SK-N-SH (cell line): ENCODE data around the gene ARSH. TPM values are rescaled to one million over a fixed set of nuclear protein-coding genes. Genes with fewer than 3 reads are reported as not detected.

Experiments used
- CTCF ChIA-PET: fragments of 300-600, 350-600 bp; formaldehyde crosslinking; extraction: SDS; loops from one replicate; lab custom pipeline; 2021; lab: Yijun Ruan, JAX
- POLR2A ChIA-PET: fragments of 350-600 bp; sonication (Branson Sonifier 250); formaldehyde crosslinking; extraction: SDS; loops from one replicate; lab custom pipeline; 2020; ENCODE audit warnings: antibody characterized with exemption, inconsistent platforms; lab: Yijun Ruan, JAX
- DNase-seq: peaks from one replicate; pipeline ENCODE4 v3.0.0; 2012
- H2AFZ ChIP-seq: fragments of 200-600 bp; sonication (generic); 2 replicates; pipeline ENCODE4 v1.8.1; 2016; ENCODE audit warnings: antibody characterized with exemption, mild to moderate bottlenecking, low read depth
- H3F3A ChIP-seq: fragments of 200-600 bp; sonication (generic); replicated peaks from 2 replicates; pipeline ENCODE3; 2016; ENCODE audit warnings: antibody characterized with exemption, mild to moderate bottlenecking; ENCODE audit not compliant: insufficient read depth
- H3K27ac ChIP-seq, 2 experiments: fragments of 200-500 bp in 1 of 2; fragments of 200-600 bp in 1 of 2; sonication (Bioruptor generic) in 1 of 2; sonication (generic), shearing (Covaris generic) in 1 of 2; 2 replicates each; pipeline versions ENCODE4 v1.5.1 to v1.6.1; 2014 to 2016; ENCODE audit warnings: low read depth in 2 of 2, inconsistent platforms in 1 of 2, low read length in 1 of 2, mild to moderate bottlenecking in 1 of 2, mixed read lengths in 1 of 2
- H3K27me3 ChIP-seq: fragments of 200-600 bp; sonication (generic), shearing (Covaris generic); 2 replicates; pipeline ENCODE4 v1.6.1; 2016; ENCODE audit warnings: mixed run types; ENCODE audit not compliant: insufficient read depth
- H3K36me3 ChIP-seq, 2 experiments: fragments of 200-500 bp in 1 of 2; fragments of 200-600 bp in 1 of 2; sonication (Bioruptor generic) in 1 of 2; sonication (generic) in 1 of 2; replicated peaks in 1 of 2; 2 replicates each; pipeline versions ENCODE3 to v1.5.1; 2014 to 2016; ENCODE audit warnings: low read length in 1 of 2, mild to moderate bottlenecking in 1 of 2; ENCODE audit not compliant: insufficient read depth in 2 of 2, control insufficient read depth in 1 of 2
- H3K4me1 ChIP-seq, 2 experiments: fragments of 200-500 bp in 1 of 2; fragments of 200-600 bp in 1 of 2; sonication (Bioruptor generic) in 1 of 2; sonication (generic), shearing (Covaris generic) in 1 of 2; 2 replicates each; pipeline versions ENCODE4 v1.5.1 to v1.6.1; 2014 to 2016; ENCODE audit warnings: low read depth in 1 of 2, low read length in 1 of 2, mixed run types in 1 of 2; ENCODE audit not compliant: insufficient read depth in 2 of 2, control insufficient read depth in 1 of 2
- H3K4me2 ChIP-seq: fragments of 200-600 bp; sonication (generic), shearing (Covaris generic); 2 replicates; pipeline ENCODE4 v1.6.1; 2017; ENCODE audit warnings: mixed run types
- H3K4me3 ChIP-seq, 2 experiments: fragments of 200-500 bp in 1 of 2; fragments of 200-600 bp in 1 of 2; sonication (Bioruptor generic) in 1 of 2; sonication (generic), shearing (Covaris generic) in 1 of 2; 2 replicates each; pipeline versions ENCODE4 v1.5.1 to v1.8.1; 2014 to 2016; ENCODE audit warnings: low read depth in 2 of 2, inconsistent platforms in 1 of 2, low read length in 1 of 2, mild to moderate bottlenecking in 1 of 2, mixed read lengths in 1 of 2, moderate library complexity in 1 of 2
- H3K79me2 ChIP-seq: fragments of 200-600 bp; sonication (generic); 2 replicates; pipeline ENCODE4 v1.8.1; 2017; ENCODE audit warnings: mild to moderate bottlenecking; ENCODE audit not compliant: insufficient read depth
- H3K9ac ChIP-seq: fragments of 200-600 bp; sonication (generic); 2 replicates; pipeline ENCODE4 v1.6.1; 2017; ENCODE audit warnings: mixed run types
- H3K9me2 ChIP-seq: fragments of 200-600 bp; sonication (generic); 2 replicates; pipeline ENCODE4 v1.6.1; 2017; ENCODE audit warnings: mixed run types
- H3K9me3 ChIP-seq: fragments of 200-600 bp; sonication (generic); 2 replicates; pipeline ENCODE4 v1.6.1; 2017; ENCODE audit warnings: mixed run types, mild to moderate bottlenecking, moderate library complexity
- H4K20me1 ChIP-seq: fragments of 200-600 bp; sonication (generic); 2 replicates; pipeline ENCODE4 v1.6.1; 2017; ENCODE audit warnings: mild to moderate bottlenecking, mixed run types; ENCODE audit not compliant: insufficient read depth
- CHD2 ChIP-seq: fragments of 150-350 bp; IDR thresholded peaks from 2 replicates; pipeline ENCODE4 v1.6.1; 2018; ENCODE audit warnings: low read length; ENCODE audit not compliant: partially characterized antibody
- EP300 ChIP-seq, 2 experiments: IDR thresholded peaks; 2 replicates each; pipeline versions ENCODE4 v1.4.0 to v1.6.1; 2012; ENCODE audit warnings: borderline replicate concordance in 1 of 2, low read depth in 1 of 2, low read length in 1 of 2
- EZH2phosphoT487 ChIP-seq: fragments of 200-600 bp; sonication (generic); IDR thresholded peaks from 2 replicates; pipeline ENCODE4 v1.6.1; 2017; ENCODE audit warnings: low read depth, mixed run types, mild to moderate bottlenecking, antibody characterized with exemption, moderate library complexity, borderline replicate concordance
- FOXJ3 ChIP-seq: sonication (generic); formaldehyde crosslinking; IDR thresholded peaks from 2 replicates; pipeline ENCODE4 v1.5.1; 2020; ENCODE audit warnings: mild to moderate bottlenecking, missing genetic modification reagents
- FOXM1 ChIP-seq: IDR thresholded peaks from 2 replicates; pipeline ENCODE4 v1.4.0; 2012; ENCODE audit warnings: low read depth, mild to moderate bottlenecking
- GABPA ChIP-seq: IDR thresholded peaks from 2 replicates; pipeline ENCODE4 v1.4.0; 2012; ENCODE audit warnings: low read depth, mild to moderate bottlenecking
- GATA2 ChIP-seq: sonication (generic); formaldehyde crosslinking; IDR thresholded peaks from 2 replicates; pipeline ENCODE4 v1.5.0; 2020; ENCODE audit warnings: mild to moderate bottlenecking, missing genetic modification reagents
- IRF3 ChIP-seq: fragments of 150-350 bp; IDR thresholded peaks from 2 replicates; pipeline ENCODE4 v1.6.1; 2016; ENCODE audit warnings: mild to moderate bottlenecking, low read depth, low read length
- JUND ChIP-seq: IDR thresholded peaks from 2 replicates; pipeline ENCODE4 v1.4.0; 2012
- MEF2A ChIP-seq: IDR thresholded peaks from 2 replicates; pipeline ENCODE4 v1.4.0; 2012; ENCODE audit warnings: low read depth, borderline replicate concordance
- NRF1 ChIP-seq: IDR thresholded peaks from 2 replicates; pipeline ENCODE4 v1.6.1; 2012; ENCODE audit warnings: low read depth, mild to moderate bottlenecking, low read length
- RAD21 ChIP-seq: IDR thresholded peaks from 2 replicates; pipeline ENCODE4 v1.6.1; 2012; ENCODE audit warnings: mild to moderate bottlenecking, low read length
- RCOR1 ChIP-seq: fragments of 150-350 bp; IDR thresholded peaks from 2 replicates; pipeline ENCODE4 v1.6.1; 2017; ENCODE audit warnings: antibody characterized with exemption, low read length
- RFX5 ChIP-seq: IDR thresholded peaks from 2 replicates; pipeline ENCODE4 v1.6.1; 2012; ENCODE audit warnings: mild to moderate bottlenecking, improper control_type of control experiment, low read length
- RXRA ChIP-seq: IDR thresholded peaks from 2 replicates; pipeline ENCODE4 v1.4.0; 2012; ENCODE audit warnings: low read depth, mild to moderate bottlenecking, borderline replicate concordance
- SIN3A ChIP-seq: IDR thresholded peaks from 2 replicates; pipeline ENCODE4 v1.6.1; 2012; ENCODE audit warnings: low read depth, mild to moderate bottlenecking, low read length, moderate library complexity, borderline replicate concordance
- SMC3 ChIP-seq: IDR thresholded peaks from 2 replicates; pipeline ENCODE4 v1.6.1; 2012; ENCODE audit warnings: low read depth, low read length, improper control_type of control experiment
- TEAD4 ChIP-seq: IDR thresholded peaks from 2 replicates; pipeline ENCODE4 v1.4.0; 2012; ENCODE audit warnings: mild to moderate bottlenecking, borderline replicate concordance; ENCODE audit not compliant: insufficient read depth
- USF2 ChIP-seq: fragments of 150-350 bp; IDR thresholded peaks from 2 replicates; pipeline ENCODE4 v1.6.1; 2017; ENCODE audit warnings: antibody characterized with exemption, low read length, low read depth, borderline replicate concordance
- YY1 ChIP-seq: IDR thresholded peaks from 2 replicates; pipeline ENCODE4 v1.4.0; 2012; ENCODE audit warnings: low read depth, mild to moderate bottlenecking
- WGBS: methylation state at CpG from one replicate; pipeline ENCODE4 v1.1.6; 2017; ENCODE audit warnings: low lambda C conversion rate; 5-methylcytosine and 5-hydroxymethylcytosine counted together
- polyA plus RNA-seq, 3 experiments: library from polyadenylated mRNA; depleted of rRNA; stranded (reverse); fragments of >200 nt; gene quantifications; 2 replicates each; pipeline ENCODE4 v1.2.3, GENCODE V29; 2012
- TF ChIP-seq, protein P1 (sequence below): IDR thresholded peaks from 2 replicates; pipeline ENCODE4 v1.4.0; 2012; ENCODE audit warnings: low read depth, borderline replicate concordance

Gene ARSH
- polyA plus RNA-seq, 1 of the 3 experiments (the other 2 are of a cell fraction) = not detected

DNA sequence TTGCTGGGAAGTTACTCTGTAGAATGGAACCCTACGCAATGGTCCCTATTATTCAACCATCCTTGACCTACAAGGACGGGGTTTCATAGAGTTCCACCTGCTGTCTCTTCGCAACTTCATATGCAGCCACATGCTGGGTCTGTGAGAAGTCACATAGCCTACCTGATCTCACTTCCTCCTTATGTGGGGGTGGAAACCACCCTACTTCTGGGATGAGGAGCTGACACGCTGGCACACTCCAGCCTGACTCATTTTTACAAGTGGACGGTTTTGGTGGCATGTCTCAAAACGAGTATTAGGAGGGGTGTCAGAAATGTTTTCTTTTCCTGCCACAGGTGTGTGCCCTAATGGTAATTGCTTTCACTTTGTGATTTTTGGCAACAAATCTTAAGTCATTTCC lies 40.4 kb upstream of the ARSH start (continued):
- TF ChIP-seq NRF1 = no peak
- TF ChIP-seq YY1 = no peak
- no peak for TF ChIP-seq RFX5
- TF ChIP-seq GATA2 = no peak
- no peak for TF ChIP-seq USF2

- Histone ChIP-seq H3K9me2 (no peaks in the 10 kb centered on the region), H3K4me2 (no peak overlapping the region), H3K27me3 (no peaks in the 10 kb centered on the region), H3K4me3 (no peak overlapping the region), H3K79me2 (no peaks in the 10 kb centered on the region), H3K9ac (no peak overlapping the region), H3K27ac (no peak overlapping the region), H4K20me1 (no peaks in the 10 kb centered on the region), H3K36me3 (no peaks in the 10 kb centered on the region), H3K9me3 (no peaks in the 10 kb centered on the region), H2AFZ (0 out of 2 replicates have a peak overlapping the region, but pooled peaks have one; percentile 51), H3F3A (peaks cover 3% of the 10 kb centered on the region), H3K4me1 (0 out of 4 replicates have a peak, but pooled peaks cover 0 to 3% of the 10 kb centered on the region in 2 experiments)
- WGBS = 88% methylated on average over 3 of the region's 3 CpGs
- ChIA-PET CTCF (no interaction called here), POLR2A (no interaction called here)
- TF ChIP-seq RXRA (no peak), JUND (no peak), MEF2A (no peak), RCOR1 (no peak), NRF1 (no peak), CHD2 (no peak), GATA2 (no peak), FOXM1 (no peak), SMC3 (no peak), YY1 (no peak), EP300 (IDR thresholded peaks at IDR 0.05; ENCODE audit: borderline replicate concordance in 1 of 2, low read depth in 1 of 2, low read length in 1 of 2) (no peak), EZH2phosphoT487 (no peak), RAD21 (no peak), FOXJ3 (CRISPR knock-in tag) (no peak), TEAD4 (no peak), USF2 (no peak), IRF3 (no peak), SIN3A (no peak), GABPA (no peak)
- TF ChIP-seq, protein P1, sequence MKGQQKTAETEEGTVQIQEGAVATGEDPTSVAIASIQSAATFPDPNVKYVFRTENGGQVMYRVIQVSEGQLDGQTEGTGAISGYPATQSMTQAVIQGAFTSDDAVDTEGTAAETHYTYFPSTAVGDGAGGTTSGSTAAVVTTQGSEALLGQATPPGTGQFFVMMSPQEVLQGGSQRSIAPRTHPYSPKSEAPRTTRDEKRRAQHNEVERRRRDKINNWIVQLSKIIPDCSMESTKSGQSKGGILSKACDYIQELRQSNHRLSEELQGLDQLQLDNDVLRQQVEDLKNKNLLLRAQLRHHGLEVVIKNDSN = no peak
- DNase-seq = no peak
Measured at GRCh38 chrX:2967012-2967411, 39.3 kb upstream of the ARSH start.
